ENCODE measurements around the gene FBXO3. TPM values are rescaled to one million over a fixed set of nuclear protein-coding genes. Genes with fewer than 3 reads are reported as not detected.

Gene FBXO3
- polyA plus RNA-seq, 3 donors, result 17.5 to 25.2 (median 21.4) TPM

GRCh38 chr11:33804471-33804870, 30.2 kb upstream of the FBXO3 start:
- peaks cover 46 to 62% (median 49%) of the 10 kb centered on the region in 3 donors for H3K27me3 Mint-ChIP-seq (ENCODE audit: low read depth in 3 of 3)
- H2AFZ ChIP-seq (ENCODE audit: insufficient read depth, low read depth, low read length, poor library complexity, severe bottlenecking), result no peak overlapping the region
- H3K36me3 ChIP-seq (replicated peaks in 1 of 2; ENCODE audit: control insufficient read depth in 1 of 2, insufficient read depth in 2 of 2, low read length in 2 of 2), result no peaks in the 10 kb centered on the region
- H3K4me3 ChIP-seq (replicated peaks in 1 of 3; ENCODE audit: low read depth in 2 of 3, low read length in 3 of 3), result no peak overlapping the region
- WGBS (ENCODE audit: insufficient coverage), result no CpG with 5 or more reads among the region's 2 CpGs
- H4K20me1 ChIP-seq (ENCODE audit: insufficient read depth, low read length), result no peaks in the 10 kb centered on the region
- no peak overlapping the region for H3K27ac ChIP-seq (ENCODE audit: low read depth in 1 of 2, low read length in 2 of 2)
- H3K27ac Mint-ChIP-seq, result no peak overlapping the region
- DNase-seq, result no peak
- peaks cover 0 to 4% (median 0%) of the 10 kb centered on the region in 7 donors for H3K9me3 Mint-ChIP-seq
- H3K9ac ChIP-seq (ENCODE audit: insufficient read depth, low read length, poor library complexity, severe bottlenecking), result no peak overlapping the region
- TF ChIP-seq CTCF (IDR thresholded peaks at IDR 0.05), result no peak
- H3K9me3 ChIP-seq (replicated peaks in 1 of 2; ENCODE audit: control insufficient read depth in 1 of 2, insufficient read depth in 1 of 2, low read length in 2 of 2), result peaks cover 0 to 3% of the 10 kb centered on the region in 2 donors
- H3K4me1 ChIP-seq (ENCODE audit: control insufficient read depth in 1 of 2, insufficient read depth in 2 of 2, low read length in 2 of 2), result peaks cover 7% of the 10 kb centered on the region in 2 donors
- H3K4me1 Mint-ChIP-seq, result peaks cover 10% of the 10 kb centered on the region
- peaks cover 35 to 54% of the 10 kb centered on the region in 2 donors for H3K27me3 ChIP-seq (ENCODE audit: control insufficient read depth in 2 of 2, insufficient read depth in 2 of 2, low read length in 2 of 2)
- H3K4me2 ChIP-seq (replicated peaks; ENCODE audit: extremely low read depth, low read length, poor library complexity, severe bottlenecking), result no peak overlapping the region
- peak overlapping the region in 1 of 2 donors; percentile 4 for H3K4me3 Mint-ChIP-seq
- intact Hi-C loops (cut with micrococcal nuclease), result no loop called here
- no peaks in the 10 kb centered on the region for H3K36me3 Mint-ChIP-seq
- H3K79me2 ChIP-seq (ENCODE audit: insufficient read depth, low read length), result no peaks in the 10 kb centered on the region

GRCh38 chr11:33802194-33802950, 28.1 kb upstream of the FBXO3 start:
- 3% methylated on average over 15 of the region's 18 CpGs for WGBS (ENCODE audit: insufficient coverage)
- TF ChIP-seq CTCF (IDR thresholded peaks at IDR 0.05), result no peak
- Histone ChIP-seq H3K27ac (ENCODE audit: low read depth in 1 of 2, low read length in 2 of 2) (no peak overlapping the region), H3K4me1 (ENCODE audit: control insufficient read depth in 1 of 2, insufficient read depth in 2 of 2, low read length in 2 of 2) (peaks cover 7% of the 10 kb centered on the region in 2 donors), H3K4me2 (replicated peaks; ENCODE audit: extremely low read depth, low read length, poor library complexity, severe bottlenecking) (peak overlapping the region; percentile 18), H2AFZ (ENCODE audit: insufficient read depth, low read depth, low read length, poor library complexity, severe bottlenecking) (peak overlapping the region; percentile 56), H3K27me3 (ENCODE audit: control insufficient read depth in 2 of 2, insufficient read depth in 2 of 2, low read length in 2 of 2) (peaks cover 54 to 74% of the 10 kb centered on the region in 2 donors), H3K79me2 (ENCODE audit: insufficient read depth, low read length) (no peaks in the 10 kb centered on the region), H3K36me3 (replicated peaks in 1 of 2; ENCODE audit: control insufficient read depth in 1 of 2, insufficient read depth in 2 of 2, low read length in 2 of 2) (no peaks in the 10 kb centered on the region), H3K9ac (ENCODE audit: insufficient read depth, low read length, poor library complexity, severe bottlenecking) (no peak overlapping the region), H3K4me3 (replicated peaks in 1 of 3; ENCODE audit: low read depth in 2 of 3, low read length in 3 of 3) (no peak overlapping the region), H4K20me1 (ENCODE audit: insufficient read depth, low read length) (no peaks in the 10 kb centered on the region), H3K9me3 (replicated peaks in 1 of 2; ENCODE audit: control insufficient read depth in 1 of 2, insufficient read depth in 1 of 2, low read length in 2 of 2) (peaks cover 0 to 3% of the 10 kb centered on the region in 2 donors)
- Mint-ChIP-seq H3K4me3 (peak overlapping the region in 1 of 2 donors; percentile 67), H3K27me3 (ENCODE audit: low read depth in 3 of 3) (peaks cover 57 to 75% (median 65%) of the 10 kb centered on the region in 3 donors), H3K9me3 (peaks cover 0 to 4% (median 0%) of the 10 kb centered on the region in 7 donors), H3K27ac (peak overlapping the region in 1 of 7 donors; percentile 13), H3K4me1 (peaks cover 10% of the 10 kb centered on the region), H3K36me3 (no peaks in the 10 kb centered on the region)
- no peak for DNase-seq
- intact Hi-C loops (cut with micrococcal nuclease), result no loop called here
